ENCODE measurements around the gene MICB. TPM values are rescaled to one million over a fixed set of nuclear protein-coding genes. Genes with fewer than 3 reads are reported as not detected.

Gene MICB
- total RNA-seq, 1 experiment from 2014 or later: 72.1 TPM

- POLR2A ChIA-PET: no interaction called here
- intact Hi-C loops (cut with micrococcal nuclease; ENCODE audit: unreplicated experiment): no loop called here
- DNase-seq (ENCODE audit: low read depth, low spot score) (no peak), ATAC-seq (0 out of 2 replicates have a peak, but pooled peaks have one; percentile 3)
- CTCF ChIA-PET: no interaction called here
- no TSS peak for BruUV-seq (replicated peaks)
- Histone ChIP-seq H3K36me3 (ENCODE audit: control insufficient read depth, insufficient read depth, low read length) (peaks cover 2% of the 10 kb centered on the region; the same call in 1 of the 2 replicates), H3K4me3 (ENCODE audit: low read depth in 2 of 2, low read length in 2 of 2) (no peak overlapping the region), H3K4me1 (ENCODE audit: control insufficient read depth, insufficient read depth, low read length) (peaks cover 13% of the 10 kb centered on the region), H3K27me3 (ENCODE audit: control insufficient read depth, insufficient read depth, low read length) (no peaks in the 10 kb centered on the region), H3K27ac (ENCODE audit: low read length) (no peak overlapping the region), H3K9me3 (ENCODE audit: control insufficient read depth, insufficient read depth, low read depth, low read length) (no peaks in the 10 kb centered on the region)
- in situ Hi-C loops (cut with HindIII; ENCODE audit: low pct_unique_long_range_greater_than_20kb, low sequenced_read_pairs): no loop called here
- TF ChIP-seq CTCF (IDR thresholded peaks at IDR 0.05) (no peak), SIN3A (IDR thresholded peaks at IDR 0.05; ENCODE audit: borderline replicate concordance, insufficient read depth, low read depth, low read length) (no peak), TCF7L2 (IDR thresholded peaks at IDR 0.05; ENCODE audit: low read depth, low read length) (no peak), REST (IDR thresholded peaks at IDR 0.05; ENCODE audit: insufficient read depth in 1 of 2, low read depth in 2 of 2, low read length in 1 of 2) (no peak), POLR2AphosphoS5 (IDR thresholded peaks at IDR 0.05; ENCODE audit: low read depth, low read length) (no peak)
Measured at GRCh38 chr6:31560697-31561058, 62.7 kb downstream of the MICB start.

Other genes with a start within 250 kb of the MICB start
- 170 TPM for gene HLA-C, start 226.1 kb upstream of the MICB start, total RNA-seq (2021; ENCODE audit: unreplicated experiment)
- 191 TPM for gene HLA-B, start 141.0 kb upstream of the MICB start, total RNA-seq (2021; ENCODE audit: unreplicated experiment)
- gene MICA, start 94.5 kb upstream of the MICB start, total RNA-seq (2021; ENCODE audit: unreplicated experiment): 33.9 TPM
- gene MCCD1, start 30.8 kb downstream of the MICB start, total RNA-seq (2021; ENCODE audit: unreplicated experiment): not detected
- 401 TPM for gene DDX39B, start 43.9 kb downstream of the MICB start, total RNA-seq (2021; ENCODE audit: unreplicated experiment)
- 0.98 TPM for gene ATP6V1G2, start 48.5 kb downstream of the MICB start, total RNA-seq (2021; ENCODE audit: unreplicated experiment)
- gene NFKBIL1, start 49.5 kb downstream of the MICB start, total RNA-seq (2021; ENCODE audit: unreplicated experiment): 27.9 TPM
- gene LTA, start 74.1 kb downstream of the MICB start, total RNA-seq (2021; ENCODE audit: unreplicated experiment): 0.72 TPM
- 0.64 TPM for gene TNF, start 77.4 kb downstream of the MICB start, total RNA-seq (2021; ENCODE audit: unreplicated experiment)
- 3.7 TPM for gene LTB, start 84.3 kb downstream of the MICB start, total RNA-seq (2021; ENCODE audit: unreplicated experiment)
- gene LST1, start 88.1 kb downstream of the MICB start, total RNA-seq (2021; ENCODE audit: unreplicated experiment): not detected
- not detected for gene NCR3, start 94.9 kb downstream of the MICB start, total RNA-seq (2021; ENCODE audit: unreplicated experiment)
- gene AIF1, start 117.1 kb downstream of the MICB start, total RNA-seq (2021; ENCODE audit: unreplicated experiment): 0.44 TPM
- gene PRRC2A, start 122.6 kb downstream of the MICB start, total RNA-seq (2021; ENCODE audit: unreplicated experiment): 318 TPM
- gene BAG6, start 154.5 kb downstream of the MICB start, total RNA-seq (2021; ENCODE audit: unreplicated experiment): 491 TPM
- gene APOM, start 157.7 kb downstream of the MICB start, total RNA-seq (2021; ENCODE audit: unreplicated experiment): 1.8 TPM
- 22.4 TPM for gene C6orf47, start 162.6 kb downstream of the MICB start, total RNA-seq (2021; ENCODE audit: unreplicated experiment)
- 18.3 TPM for gene GPANK1, start 166.9 kb downstream of the MICB start, total RNA-seq (2021; ENCODE audit: unreplicated experiment)
- gene CSNK2B, start 167.9 kb downstream of the MICB start, total RNA-seq (2021; ENCODE audit: unreplicated experiment): 219 TPM
- gene LY6G5B, start 171.8 kb downstream of the MICB start, total RNA-seq (2021; ENCODE audit: unreplicated experiment): 21.2 TPM
- gene LY6G5C, start 182.9 kb downstream of the MICB start, total RNA-seq (2021; ENCODE audit: unreplicated experiment): 0.62 TPM
- 47.2 TPM for gene ABHD16A, start 205.2 kb downstream of the MICB start, total RNA-seq (2021; ENCODE audit: unreplicated experiment)
- gene LY6G6F, start 208.7 kb downstream of the MICB start, total RNA-seq (2021; ENCODE audit: unreplicated experiment): not detected
- not detected for gene LY6G6D, start 217.2 kb downstream of the MICB start, total RNA-seq (2021; ENCODE audit: unreplicated experiment)
- gene LY6G6C, start 223.6 kb downstream of the MICB start, total RNA-seq (2021; ENCODE audit: unreplicated experiment): 0.23 TPM
- not detected for gene MPIG6B, start 225.2 kb downstream of the MICB start, total RNA-seq (2021; ENCODE audit: unreplicated experiment)
- gene DDAH2, start 231.2 kb downstream of the MICB start, total RNA-seq (2021; ENCODE audit: unreplicated experiment): 104 TPM
- gene CLIC1, start 238.4 kb downstream of the MICB start, total RNA-seq (2021; ENCODE audit: unreplicated experiment): 583 TPM
- gene MSH5, start 241.9 kb downstream of the MICB start, total RNA-seq (2021; ENCODE audit: unreplicated experiment): 38.1 TPM